ENCODE results near the gene LENG9.

Gene LENG9

GRCh38 chr19:54489766-54490165 lies 26.2 kb upstream of the LENG9 start:
- TF ChIP-seq EP300 (IDR thresholded peaks at IDR 0.05; ENCODE audit: borderline replicate concordance) (no peak), ZBTB7A (IDR thresholded peaks at IDR 0.05; ENCODE audit: low read depth) (no peak), FOXM1 (IDR thresholded peaks at IDR 0.05; ENCODE audit: borderline replicate concordance, low read depth) (no peak), REST (IDR thresholded peaks at IDR 0.05; ENCODE audit: low read depth) (no peak), CREB1 (IDR thresholded peaks at IDR 0.05; ENCODE audit: low read depth) (no peak), CEBPB (IDR thresholded peaks at IDR 0.05) (no peak), RAD21 (IDR thresholded peaks at IDR 0.05; ENCODE audit: low read depth) (no peak), TCF12 (IDR thresholded peaks at IDR 0.05; ENCODE audit: low read depth) (no peak), TAF1 (IDR thresholded peaks at IDR 0.05; ENCODE audit: low read depth) (no peak), USF1 (IDR thresholded peaks at IDR 0.05) (no peak), TEAD4 (IDR thresholded peaks at IDR 0.05) (no peak), NFIC (IDR thresholded peaks at IDR 0.05) (no peak), YY1 (IDR thresholded peaks at IDR 0.05; ENCODE audit: low read depth) (no peak), MAX (IDR thresholded peaks at IDR 0.05) (no peak), EGR1 (IDR thresholded peaks at IDR 0.05) (no peak)

GRCh38 chr19:54489341-54489740 lies 25.8 kb upstream of the LENG9 start:
- no peak for TF ChIP-seq ZBTB7A (IDR thresholded peaks at IDR 0.05; ENCODE audit: low read depth)
- no peak for TF ChIP-seq CEBPB (IDR thresholded peaks at IDR 0.05)
- TF ChIP-seq FOXM1 (IDR thresholded peaks at IDR 0.05; ENCODE audit: borderline replicate concordance, low read depth) = no peak
- no peak for TF ChIP-seq USF1 (IDR thresholded peaks at IDR 0.05)
- no peak for TF ChIP-seq TEAD4 (IDR thresholded peaks at IDR 0.05)
- no peak for TF ChIP-seq CREB1 (IDR thresholded peaks at IDR 0.05; ENCODE audit: low read depth)
- TF ChIP-seq EGR1 (IDR thresholded peaks at IDR 0.05) = no peak
- no peak for TF ChIP-seq TCF12 (IDR thresholded peaks at IDR 0.05; ENCODE audit: low read depth)
- TF ChIP-seq RAD21 (IDR thresholded peaks at IDR 0.05; ENCODE audit: low read depth) = no peak
- no peak for TF ChIP-seq EP300 (IDR thresholded peaks at IDR 0.05; ENCODE audit: borderline replicate concordance)
- no peak for TF ChIP-seq YY1 (IDR thresholded peaks at IDR 0.05; ENCODE audit: low read depth)
- no peak for TF ChIP-seq NFIC (IDR thresholded peaks at IDR 0.05)
- TF ChIP-seq TAF1 (IDR thresholded peaks at IDR 0.05; ENCODE audit: low read depth) = no peak

- TF ChIP-seq RAD21 (IDR thresholded peaks at IDR 0.05; ENCODE audit: low read depth) = no peak
- no peak for TF ChIP-seq TCF12 (IDR thresholded peaks at IDR 0.05; ENCODE audit: low read depth)
- no peak for TF ChIP-seq MAX (IDR thresholded peaks at IDR 0.05)
- TF ChIP-seq CREB1 (IDR thresholded peaks at IDR 0.05; ENCODE audit: low read depth) = no peak
- TF ChIP-seq REST (IDR thresholded peaks at IDR 0.05; ENCODE audit: low read depth) = no peak
- TF ChIP-seq YY1 (IDR thresholded peaks at IDR 0.05; ENCODE audit: low read depth) = no peak
- TF ChIP-seq TEAD4 (IDR thresholded peaks at IDR 0.05) = no peak
- TF ChIP-seq EP300 (IDR thresholded peaks at IDR 0.05; ENCODE audit: borderline replicate concordance) = no peak
- no peak for TF ChIP-seq TAF1 (IDR thresholded peaks at IDR 0.05; ENCODE audit: low read depth)
- no peak for TF ChIP-seq NFIC (IDR thresholded peaks at IDR 0.05)
- no peak for TF ChIP-seq EGR1 (IDR thresholded peaks at IDR 0.05)
These were observed 22.3 kb upstream of the LENG9 start for GRCh38 chr19:54485851-54486250.

GRCh38 chr19:54484451-54484850 lies 20.9 kb upstream of the LENG9 start:
- no peak for TF ChIP-seq EP300 (IDR thresholded peaks at IDR 0.05; ENCODE audit: borderline replicate concordance)
- no peak for TF ChIP-seq YY1 (IDR thresholded peaks at IDR 0.05; ENCODE audit: low read depth)
- TF ChIP-seq ZBTB7A (IDR thresholded peaks at IDR 0.05; ENCODE audit: low read depth) = no peak

GRCh38 chr19:54482889-54483288 lies 19.3 kb upstream of the LENG9 start:
- no peak for TF ChIP-seq CREB1 (IDR thresholded peaks at IDR 0.05; ENCODE audit: low read depth)
- TF ChIP-seq REST (IDR thresholded peaks at IDR 0.05; ENCODE audit: low read depth) = no peak
- no peak for TF ChIP-seq USF1 (IDR thresholded peaks at IDR 0.05)
- no peak for TF ChIP-seq TCF12 (IDR thresholded peaks at IDR 0.05; ENCODE audit: low read depth)
- no peak for TF ChIP-seq YY1 (IDR thresholded peaks at IDR 0.05; ENCODE audit: low read depth)
- no peak for TF ChIP-seq MAX (IDR thresholded peaks at IDR 0.05)
- TF ChIP-seq CEBPB (IDR thresholded peaks at IDR 0.05) = no peak
- no peak for TF ChIP-seq RAD21 (IDR thresholded peaks at IDR 0.05; ENCODE audit: low read depth)
- TF ChIP-seq ZBTB7A (IDR thresholded peaks at IDR 0.05; ENCODE audit: low read depth) = no peak
- no peak for TF ChIP-seq TEAD4 (IDR thresholded peaks at IDR 0.05)

Data from Ishikawa (cell line).